Stimulated activated naive CD8-positive, alpha-beta T cell treated with anti-CD3 and anti-CD28 coated beads, Interleukin-15, Interleukin-2, amounts not matched to agents 100 ng/mL and 50 ng/mL, for 24 hours (primary cell): ENCODE data around the gene NOL4L.

Source experiments
- H3K27ac Mint-ChIP-seq: one replicate; pipeline ENCODE4 v1.8.0; 2021; ENCODE audit warnings: mild to moderate bottlenecking, mixed read lengths
- H3K27me3 Mint-ChIP-seq: one replicate; pipeline ENCODE4 v1.8.0; 2021; ENCODE audit warnings: mixed read lengths
- H3K36me3 Mint-ChIP-seq: one replicate; pipeline ENCODE4 v1.8.0; 2021; ENCODE audit warnings: low read depth, mixed read lengths
- H3K4me1 Mint-ChIP-seq: one replicate; pipeline ENCODE4 v1.8.0; 2021; ENCODE audit warnings: low read depth, mixed read lengths
- H3K4me3 Mint-ChIP-seq: one replicate; pipeline ENCODE4 v1.8.0; 2021; ENCODE audit warnings: mild to moderate bottlenecking, mixed read lengths
- H3K9me3 Mint-ChIP-seq: one replicate; pipeline ENCODE4 v1.8.0; 2021; ENCODE audit warnings: mixed read lengths

Gene NOL4L

DNA sequence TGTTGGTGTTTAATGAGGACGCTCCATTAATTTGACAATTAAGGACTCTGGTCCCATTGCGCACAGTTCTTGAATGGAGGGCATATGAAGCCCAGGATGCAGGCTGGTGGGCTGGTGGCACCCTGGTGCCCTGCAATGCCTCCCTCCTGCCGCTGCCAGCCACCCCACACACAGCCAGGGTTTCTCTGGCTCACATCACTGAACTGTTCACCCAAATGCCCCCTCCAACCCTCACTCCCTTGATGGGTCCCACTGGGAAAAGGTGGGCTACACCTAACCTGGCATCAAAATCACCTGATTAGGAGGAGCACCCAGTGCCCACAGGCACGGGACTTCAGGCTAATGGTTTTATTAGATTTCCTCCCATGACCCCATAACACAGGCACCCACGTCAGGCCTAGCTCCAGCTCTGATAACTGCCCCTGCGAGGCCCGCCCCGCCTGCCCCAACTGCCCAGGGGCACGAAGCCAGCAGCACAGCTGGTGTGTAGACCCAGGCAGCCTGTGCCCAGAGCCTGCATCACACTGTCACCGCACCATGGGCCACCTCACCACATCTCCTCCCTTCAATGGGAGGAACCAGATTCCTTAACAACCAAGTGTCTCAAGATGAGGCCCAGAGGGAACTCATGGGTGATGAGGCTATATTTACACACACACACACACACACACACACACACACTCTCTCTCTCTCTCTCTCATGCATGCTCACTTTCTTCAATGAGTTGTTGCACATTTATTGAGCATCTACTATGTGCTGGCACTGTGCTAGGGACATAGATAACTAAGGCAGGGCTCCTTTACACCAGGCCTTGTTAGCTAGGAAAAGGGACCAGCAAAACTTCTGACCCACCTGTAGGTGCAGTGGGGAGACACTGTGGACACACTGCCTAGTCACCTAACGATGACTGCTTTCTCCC is 107.3 kb downstream of the NOL4L start:
- Mint-ChIP-seq H3K9me3 (no peaks in the 10 kb centered on the region), H3K4me1 (peaks cover 37% of the 10 kb centered on the region), H3K36me3 (no peaks in the 10 kb centered on the region), H3K27ac (peak overlapping the region; percentile 55), H3K27me3 (no peaks in the 10 kb centered on the region), H3K4me3 (no peak overlapping the region)

GRCh38 chr20:32476684-32477593 is 108.2 kb downstream of the NOL4L start:
- H3K36me3 Mint-ChIP-seq: no peaks in the 10 kb centered on the region
- H3K9me3 Mint-ChIP-seq: no peaks in the 10 kb centered on the region
- peak overlapping the region; percentile 65 for H3K27ac Mint-ChIP-seq
- H3K4me1 Mint-ChIP-seq: peaks cover 35% of the 10 kb centered on the region
- no peak overlapping the region for H3K4me3 Mint-ChIP-seq
- H3K27me3 Mint-ChIP-seq: no peaks in the 10 kb centered on the region

- Mint-ChIP-seq H3K27ac (peak overlapping the region; percentile 58), H3K4me1 (peaks cover 36% of the 10 kb centered on the region), H3K27me3 (no peaks in the 10 kb centered on the region), H3K9me3 (no peaks in the 10 kb centered on the region), H3K4me3 (no peak overlapping the region), H3K36me3 (peaks cover 5% of the 10 kb centered on the region)
Measured at GRCh38 chr20:32474967-32475811, 109.9 kb downstream of the NOL4L start.

- no peak overlapping the region for H3K4me3 Mint-ChIP-seq
- peaks cover 37% of the 10 kb centered on the region for H3K4me1 Mint-ChIP-seq
- no peak overlapping the region for H3K27ac Mint-ChIP-seq
- peaks cover 5% of the 10 kb centered on the region for H3K36me3 Mint-ChIP-seq
- H3K9me3 Mint-ChIP-seq: no peaks in the 10 kb centered on the region
- H3K27me3 Mint-ChIP-seq: no peaks in the 10 kb centered on the region
Measured at GRCh38 chr20:32474717-32474966, 110.5 kb downstream of the NOL4L start.

GRCh38 chr20:32474009-32474716 is 111.0 kb downstream of the NOL4L start:
- Mint-ChIP-seq H3K4me1 (peaks cover 37% of the 10 kb centered on the region), H3K27me3 (no peaks in the 10 kb centered on the region), H3K27ac (no peak overlapping the region), H3K9me3 (no peaks in the 10 kb centered on the region), H3K4me3 (no peak overlapping the region), H3K36me3 (peaks cover 5% of the 10 kb centered on the region)

- no peak overlapping the region for H3K27ac Mint-ChIP-seq
- no peak overlapping the region for H3K4me3 Mint-ChIP-seq
- H3K36me3 Mint-ChIP-seq: peaks cover 5% of the 10 kb centered on the region
- peaks cover 33% of the 10 kb centered on the region for H3K4me1 Mint-ChIP-seq
- no peaks in the 10 kb centered on the region for H3K9me3 Mint-ChIP-seq
- no peaks in the 10 kb centered on the region for H3K27me3 Mint-ChIP-seq
Measured at GRCh38 chr20:32473231-32474008, 111.7 kb downstream of the NOL4L start.

DNA sequence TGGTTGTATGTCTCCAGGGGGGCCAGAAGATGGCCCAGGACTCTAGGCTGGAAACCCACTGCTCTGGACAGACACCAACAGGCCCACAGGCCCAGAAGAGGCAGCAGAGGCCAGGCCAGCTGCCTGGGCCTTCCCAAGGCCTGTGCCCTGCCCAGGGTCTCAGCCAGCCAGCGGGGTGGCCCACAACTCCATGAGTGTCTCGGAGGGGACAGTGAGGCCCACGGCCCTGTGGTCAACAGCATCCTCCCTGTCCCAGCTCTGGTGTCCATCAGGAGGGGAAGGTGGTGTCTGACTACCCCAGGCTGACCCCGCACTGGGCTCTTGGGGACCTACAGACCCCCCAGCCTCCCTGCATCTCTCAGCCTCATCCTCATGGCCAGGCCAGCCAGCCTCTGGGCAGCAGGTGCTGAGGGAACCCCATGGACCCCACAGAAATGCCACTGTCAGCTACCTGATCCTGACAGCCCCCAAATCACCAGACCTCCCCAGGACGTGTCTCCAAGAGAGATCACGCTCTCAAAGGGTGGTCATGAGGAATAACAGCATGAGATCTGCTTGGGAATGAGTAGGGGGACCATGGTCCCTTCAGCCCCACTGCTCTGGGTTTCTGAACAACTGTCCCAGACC is 112.4 kb downstream of the NOL4L start:
- H3K4me1 Mint-ChIP-seq: peaks cover 27% of the 10 kb centered on the region
- H3K9me3 Mint-ChIP-seq: no peaks in the 10 kb centered on the region
- no peak overlapping the region for H3K27ac Mint-ChIP-seq
- H3K36me3 Mint-ChIP-seq: peaks cover 5% of the 10 kb centered on the region
- no peak overlapping the region for H3K4me3 Mint-ChIP-seq
- no peaks in the 10 kb centered on the region for H3K27me3 Mint-ChIP-seq

DNA sequence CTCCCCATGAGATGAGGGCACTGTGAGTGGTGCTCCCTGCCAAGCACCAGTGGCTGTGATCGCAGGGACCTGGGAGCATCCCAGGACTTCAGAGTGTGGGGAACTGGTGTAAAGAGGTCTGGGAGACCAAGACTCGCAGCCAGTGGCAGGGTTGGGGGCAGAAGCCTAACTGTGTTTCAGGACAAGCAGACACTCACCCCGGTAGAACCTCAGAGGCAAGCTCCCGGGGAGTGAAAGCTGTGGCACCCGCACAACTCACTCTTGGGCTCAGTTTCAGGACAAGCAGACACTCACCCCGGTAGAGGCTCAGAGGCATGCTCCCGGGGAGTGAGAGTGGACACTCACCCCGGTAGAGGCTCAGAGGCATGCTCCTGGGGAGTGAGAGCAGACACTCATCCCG is 114.2 kb downstream of the NOL4L start:
- Mint-ChIP-seq H3K36me3 (peaks cover 5% of the 10 kb centered on the region), H3K27me3 (no peaks in the 10 kb centered on the region), H3K4me3 (no peak overlapping the region), H3K9me3 (no peaks in the 10 kb centered on the region), H3K4me1 (peaks cover 9% of the 10 kb centered on the region), H3K27ac (no peak overlapping the region)

- Mint-ChIP-seq H3K9me3 (no peaks in the 10 kb centered on the region), H3K4me1 (peaks cover 4% of the 10 kb centered on the region), H3K27ac (peak overlapping the region; percentile 75), H3K4me3 (no peak overlapping the region), H3K27me3 (no peaks in the 10 kb centered on the region), H3K36me3 (peaks cover 5% of the 10 kb centered on the region)
Measured at GRCh38 chr20:32470025-32470861, 114.9 kb downstream of the NOL4L start.

DNA sequence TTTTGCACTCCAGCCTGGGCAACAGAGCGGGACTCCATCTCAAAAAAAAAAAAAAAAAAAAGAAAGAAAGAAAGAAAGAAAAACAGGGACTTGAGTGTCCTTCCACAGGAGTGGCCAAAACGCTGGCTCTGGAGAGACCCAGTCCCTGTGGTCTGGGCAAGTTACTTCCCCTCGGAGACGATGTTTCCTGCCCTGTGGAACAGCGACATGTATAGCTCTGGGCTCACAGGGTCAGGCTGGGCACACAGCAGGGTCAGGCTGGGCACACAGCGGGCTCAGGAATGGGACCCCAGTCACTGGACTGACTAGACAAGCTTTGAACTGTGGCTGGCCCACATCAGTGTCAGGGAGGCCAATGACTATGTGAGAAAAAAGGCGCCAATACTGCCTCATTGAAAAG is 116.3 kb downstream of the NOL4L start:
- Mint-ChIP-seq H3K4me1 (peaks cover 4% of the 10 kb centered on the region), H3K36me3 (peaks cover 5% of the 10 kb centered on the region), H3K9me3 (no peaks in the 10 kb centered on the region), H3K27ac (no peak overlapping the region), H3K27me3 (no peaks in the 10 kb centered on the region), H3K4me3 (no peak overlapping the region)

GRCh38 chr20:32468313-32468640 is 116.9 kb downstream of the NOL4L start:
- Mint-ChIP-seq H3K27ac (no peak overlapping the region), H3K36me3 (peaks cover 5% of the 10 kb centered on the region), H3K9me3 (no peaks in the 10 kb centered on the region), H3K4me1 (peaks cover 4% of the 10 kb centered on the region), H3K27me3 (no peaks in the 10 kb centered on the region), H3K4me3 (no peak overlapping the region)

DNA sequence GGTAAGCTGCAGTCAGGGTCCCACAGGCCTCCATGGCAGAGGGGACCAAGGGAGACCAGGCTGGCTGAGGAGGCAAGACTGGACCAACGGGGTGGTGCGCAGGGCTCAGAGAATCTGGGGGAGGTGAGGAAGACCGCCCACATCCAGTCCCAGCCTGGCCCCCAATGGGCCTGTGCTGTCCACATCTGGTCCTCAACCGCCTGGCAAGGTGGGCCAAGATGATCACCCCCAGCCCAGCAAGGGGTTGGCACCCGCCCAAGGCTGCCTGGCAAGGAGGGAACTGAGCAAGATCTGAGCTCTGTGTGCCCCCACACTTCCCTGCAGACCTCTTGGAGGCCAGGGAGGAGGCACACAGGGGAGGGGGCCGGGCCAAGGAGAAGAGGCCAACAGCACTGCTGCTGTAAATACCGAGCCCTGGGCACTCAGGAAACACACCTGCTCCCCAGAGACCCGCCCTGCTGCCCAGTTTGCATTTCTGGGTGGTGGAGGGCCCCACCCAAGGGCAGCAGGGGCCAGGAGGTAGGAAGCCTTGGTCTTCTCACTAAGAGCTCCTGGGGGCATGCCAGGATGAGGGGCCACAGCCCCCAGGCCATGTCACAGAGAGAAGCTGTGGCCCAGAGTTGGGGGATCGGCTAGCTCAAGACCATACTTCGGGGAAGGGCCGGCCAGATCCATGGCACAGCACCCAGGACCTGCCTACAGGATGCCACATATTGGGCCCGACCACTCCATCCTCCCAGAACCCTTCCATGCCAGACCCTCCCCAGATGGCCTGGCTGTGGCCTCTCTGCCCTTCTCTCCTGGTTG is 117.4 kb downstream of the NOL4L start:
- H3K36me3 Mint-ChIP-seq: peaks cover 5% of the 10 kb centered on the region
- no peak overlapping the region for H3K4me3 Mint-ChIP-seq
- no peaks in the 10 kb centered on the region for H3K9me3 Mint-ChIP-seq
- H3K27ac Mint-ChIP-seq: no peak overlapping the region
- peaks cover 4% of the 10 kb centered on the region for H3K4me1 Mint-ChIP-seq
- H3K27me3 Mint-ChIP-seq: no peaks in the 10 kb centered on the region
